Activated T-helper 9 cell treated with anti-CD3 and anti-CD28 coated beads, Interleukin-2, amount 50 U/mL, for 16 hours (primary cell): ENCODE results near the gene EMID1.
"Not testable (repeated sequence)": the region's sequence is repeated elsewhere in the genome, so short reads cannot be mapped to it uniquely, and the experiment has no call there.

Source experiments
- DNase-seq: peaks from one replicate; pipeline ENCODE4 v3.0.0-alpha.2; 2020; ENCODE audit warnings: low read depth

EMID1 gene

GRCh38 chr22:29211466-29211865 is 5.8 kb downstream of the EMID1 start:
- DNase-seq = no peak

GRCh38 chr22:29212743-29213142 is 7.0 kb downstream of the EMID1 start:
- DNase-seq = no peak

GRCh38 chr22:29213493-29213892 is 7.8 kb downstream of the EMID1 start:
- no peak for DNase-seq

GRCh38 chr22:29214232-29214631 is 8.5 kb downstream of the EMID1 start:
- no peak for DNase-seq

GRCh38 chr22:29215012-29215860 is 9.5 kb downstream of the EMID1 start:
- no peak for DNase-seq

GRCh38 chr22:29216011-29216872 is 10.5 kb downstream of the EMID1 start:
- DNase-seq = no peak

- DNase-seq = no peak
Measured at GRCh38 chr22:29216873-29217666, 11.4 kb downstream of the EMID1 start.

- no peak for DNase-seq
Measured at GRCh38 chr22:29217827-29218757, 12.4 kb downstream of the EMID1 start.

GRCh38 chr22:29218758-29219408 is 13.2 kb downstream of the EMID1 start:
- no peak for DNase-seq

- DNase-seq = not testable (repeated sequence)
Measured at GRCh38 chr22:29219409-29219782, 13.7 kb downstream of the EMID1 start.

- DNase-seq = no peak
Measured at GRCh38 chr22:29219881-29220670, 14.4 kb downstream of the EMID1 start.

- no peak for DNase-seq
Measured at GRCh38 chr22:29224121-29224858, 18.6 kb downstream of the EMID1 start.

- no peak for DNase-seq
Measured at GRCh38 chr22:29224859-29225410, 19.2 kb downstream of the EMID1 start.

- DNase-seq = no peak
Measured at GRCh38 chr22:29225422-29226090, 19.9 kb downstream of the EMID1 start.

GRCh38 chr22:29226351-29226981 is 20.8 kb downstream of the EMID1 start:
- DNase-seq = no peak

GRCh38 chr22:29230972-29231875 is 25.5 kb downstream of the EMID1 start:
- no peak for DNase-seq
